Putamen (tissue), 1 donor: ENCODE results near the gene ZDHHC14.
"Not testable (repeated sequence)": the region's sequence is repeated elsewhere in the genome, so short reads cannot be mapped to it uniquely, and the experiment has no call there.

ENCODE experiments used
- DNase-seq: peaks from one replicate; pipeline ENCODE4 v3.0.0-alpha.2; 2016; ENCODE audit warnings: low spot score

The ZDHHC14 gene

DNA sequence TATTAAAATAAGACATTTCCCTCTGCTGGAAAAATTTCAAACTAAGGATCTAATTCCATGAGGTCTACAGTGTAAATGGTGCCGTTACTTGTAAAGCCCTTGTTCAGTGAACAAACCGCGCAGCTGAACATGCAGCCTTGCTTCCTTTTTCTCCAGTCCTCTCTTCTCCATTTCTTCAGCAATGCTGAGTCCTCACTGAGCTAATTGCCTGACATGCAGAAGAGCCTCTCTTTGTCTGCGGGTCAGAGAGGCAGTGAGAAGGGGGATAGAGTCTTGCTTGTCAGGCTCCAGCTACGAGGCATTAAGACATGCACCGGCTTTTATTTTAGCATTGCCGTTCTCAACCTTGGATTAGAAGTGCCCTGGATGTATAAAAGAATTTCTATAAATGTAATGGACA, 25.7 kb downstream of the ZDHHC14 start:
- no peak for DNase-seq

DNA sequence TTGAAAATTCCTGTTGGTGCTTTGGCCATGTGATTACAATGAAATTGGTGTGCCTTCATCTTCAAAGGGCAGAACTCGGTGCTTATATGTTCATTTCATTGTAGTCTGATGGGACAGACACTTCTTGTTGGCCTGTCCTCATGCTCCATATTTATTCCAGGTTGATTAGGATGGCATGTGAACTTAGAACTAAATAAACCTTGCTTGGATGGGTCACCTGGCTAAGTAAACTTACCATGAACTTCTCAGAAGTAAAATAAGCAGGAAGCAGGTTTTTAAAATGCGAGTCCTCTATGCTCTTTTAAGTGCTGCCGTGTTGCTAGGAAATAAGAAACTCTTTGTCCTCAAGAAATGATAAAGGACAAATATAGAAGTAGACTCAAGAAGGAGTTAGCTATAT, 26.7 kb downstream of the ZDHHC14 start:
- DNase-seq, result no peak

DNA sequence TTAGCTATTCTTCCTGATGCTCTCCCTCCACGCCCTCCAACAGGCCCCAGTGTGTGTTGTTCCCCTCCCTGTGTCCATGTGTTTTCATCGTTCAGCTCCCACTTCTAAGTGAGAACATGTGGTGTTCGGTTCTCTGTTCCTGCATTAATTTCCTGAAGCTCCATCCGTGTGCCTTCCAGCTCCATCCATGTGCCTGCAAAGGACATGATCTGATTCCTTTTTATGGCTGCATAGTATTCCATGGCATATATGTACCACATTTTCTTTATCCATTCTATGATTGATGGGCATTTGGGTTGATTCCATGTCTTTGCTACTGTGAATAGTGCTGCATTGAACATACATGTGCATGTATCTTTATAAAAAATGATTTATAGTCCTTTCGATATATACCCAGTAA, 27.4 kb downstream of the ZDHHC14 start:
- not testable (repeated sequence) for DNase-seq

DNA sequence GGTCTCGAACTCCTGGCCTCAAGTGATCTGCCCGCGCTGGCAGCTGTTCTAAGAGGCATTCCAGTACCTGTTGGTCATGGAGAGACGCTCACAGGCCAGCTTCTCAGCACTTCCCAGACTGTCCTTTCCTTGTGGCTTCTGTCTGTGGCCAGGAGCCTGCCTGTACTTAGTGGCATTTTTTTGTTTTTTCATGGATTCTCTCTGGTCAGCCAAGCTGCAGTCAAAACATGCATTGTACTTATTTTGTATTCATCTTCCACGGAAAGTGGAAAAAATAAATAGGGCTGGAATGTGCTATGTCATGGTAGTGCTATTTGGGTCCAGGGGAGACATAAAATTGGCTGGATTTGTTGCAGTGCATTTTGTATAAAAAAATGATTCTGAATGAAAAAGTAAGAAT, 29.1 kb downstream of the ZDHHC14 start:
- DNase-seq, result no peak

DNA sequence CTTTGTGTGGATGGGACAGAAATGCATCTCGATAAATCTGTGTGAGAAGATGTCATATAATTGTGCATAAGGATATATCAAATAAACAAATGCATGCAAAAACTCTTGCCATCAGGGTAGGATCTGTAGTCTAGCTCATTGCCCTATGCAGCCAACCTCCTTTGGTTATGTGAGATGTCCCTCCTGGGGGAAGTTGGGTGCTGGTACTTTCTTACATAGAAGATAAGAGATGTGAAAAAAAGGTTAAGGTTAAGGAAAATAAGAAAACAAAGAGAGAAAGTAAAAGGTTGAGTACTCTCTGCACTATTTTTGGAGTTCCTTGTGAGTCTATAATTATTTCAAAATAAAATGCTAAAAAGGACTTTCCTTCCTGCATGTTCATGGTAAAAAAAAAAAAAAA, 30.4 kb downstream of the ZDHHC14 start:
- DNase-seq, result no peak

DNA sequence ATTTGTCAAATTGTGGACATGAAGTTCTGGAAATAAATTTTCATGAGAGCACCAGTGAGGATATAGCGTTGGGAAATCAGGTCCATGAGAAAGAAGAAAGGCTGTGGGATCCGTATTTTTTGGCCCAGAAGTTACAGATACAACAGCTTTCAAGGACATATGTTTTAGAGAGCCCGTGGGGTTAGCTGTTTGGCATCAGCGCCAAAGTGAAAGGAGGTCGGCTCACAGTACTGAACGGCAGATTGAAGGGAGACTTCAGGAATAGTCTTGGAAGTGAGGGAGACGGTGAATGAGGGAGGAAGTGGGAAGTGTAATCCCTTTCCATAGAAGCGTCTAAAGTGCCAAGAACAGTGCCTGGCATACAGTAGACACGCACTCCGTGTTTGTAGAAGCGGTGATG, 31.8 kb downstream of the ZDHHC14 start:
- no peak for DNase-seq

DNA sequence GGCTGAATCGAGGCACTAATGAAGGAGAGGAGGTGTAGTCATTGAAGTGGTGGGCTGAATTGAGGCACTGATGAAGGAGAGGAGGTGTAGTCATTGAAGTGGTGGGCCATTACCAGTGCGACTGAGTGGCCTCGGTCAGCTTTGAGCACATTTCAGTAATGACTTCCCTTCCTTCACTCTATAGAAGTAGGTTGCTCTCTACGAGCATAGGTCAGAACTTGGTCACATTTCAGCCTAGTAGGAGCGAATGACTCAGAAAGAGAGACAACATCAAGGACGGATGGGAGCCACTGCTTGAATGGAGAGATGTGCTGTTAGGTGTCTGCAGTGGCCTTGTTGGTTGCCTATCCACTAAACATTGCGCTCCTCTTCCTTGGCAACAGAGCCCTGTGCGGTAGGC, 39.5 kb downstream of the ZDHHC14 start:
- no peak for DNase-seq

DNA sequence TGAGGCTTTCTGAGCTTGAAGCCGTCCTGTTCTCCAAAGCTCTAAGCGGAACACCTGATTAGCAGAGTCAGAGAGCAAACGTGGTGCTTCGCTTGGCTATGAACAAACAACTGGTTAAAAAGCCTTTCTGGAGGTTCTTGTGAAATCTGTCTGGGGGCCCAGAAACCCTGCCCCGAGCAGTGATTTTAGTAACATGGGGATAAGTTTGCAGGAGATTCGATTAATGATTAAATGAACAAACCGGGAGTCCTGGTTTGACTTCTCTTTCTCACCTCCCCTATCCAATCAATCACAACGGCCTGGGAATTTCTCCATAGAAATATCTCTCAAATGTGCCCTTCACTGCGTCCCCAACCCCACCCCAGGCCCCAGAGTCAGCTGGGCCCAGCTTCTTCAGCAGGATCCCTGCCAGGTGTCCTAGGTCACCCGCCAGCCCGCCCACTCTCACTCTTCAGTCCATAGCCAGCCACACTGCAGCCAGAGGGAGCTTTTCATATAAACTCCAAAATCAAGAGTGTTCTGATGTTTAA, 43.6 kb downstream of the ZDHHC14 start:
- DNase-seq, result no peak

DNA sequence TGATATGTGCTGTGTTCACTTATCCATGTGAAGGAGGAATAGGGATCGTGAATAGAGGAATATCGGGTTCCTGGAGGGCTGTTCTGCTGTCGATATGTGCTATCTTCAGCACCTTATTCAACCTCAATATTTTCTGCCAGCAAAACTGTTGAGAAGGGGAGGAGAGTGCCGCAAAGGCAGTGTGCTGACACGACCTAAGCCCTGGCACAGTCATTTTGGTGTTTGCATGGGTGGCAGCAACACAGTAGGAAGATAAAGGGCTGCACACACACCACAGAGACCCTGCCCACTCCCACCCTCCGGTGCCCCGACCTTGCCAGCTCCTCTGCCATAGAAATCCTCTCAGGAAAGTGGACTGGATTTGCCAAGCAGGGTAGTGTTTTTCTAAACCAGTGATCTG, 47.0 kb downstream of the ZDHHC14 start:
- DNase-seq, result no peak

DNA sequence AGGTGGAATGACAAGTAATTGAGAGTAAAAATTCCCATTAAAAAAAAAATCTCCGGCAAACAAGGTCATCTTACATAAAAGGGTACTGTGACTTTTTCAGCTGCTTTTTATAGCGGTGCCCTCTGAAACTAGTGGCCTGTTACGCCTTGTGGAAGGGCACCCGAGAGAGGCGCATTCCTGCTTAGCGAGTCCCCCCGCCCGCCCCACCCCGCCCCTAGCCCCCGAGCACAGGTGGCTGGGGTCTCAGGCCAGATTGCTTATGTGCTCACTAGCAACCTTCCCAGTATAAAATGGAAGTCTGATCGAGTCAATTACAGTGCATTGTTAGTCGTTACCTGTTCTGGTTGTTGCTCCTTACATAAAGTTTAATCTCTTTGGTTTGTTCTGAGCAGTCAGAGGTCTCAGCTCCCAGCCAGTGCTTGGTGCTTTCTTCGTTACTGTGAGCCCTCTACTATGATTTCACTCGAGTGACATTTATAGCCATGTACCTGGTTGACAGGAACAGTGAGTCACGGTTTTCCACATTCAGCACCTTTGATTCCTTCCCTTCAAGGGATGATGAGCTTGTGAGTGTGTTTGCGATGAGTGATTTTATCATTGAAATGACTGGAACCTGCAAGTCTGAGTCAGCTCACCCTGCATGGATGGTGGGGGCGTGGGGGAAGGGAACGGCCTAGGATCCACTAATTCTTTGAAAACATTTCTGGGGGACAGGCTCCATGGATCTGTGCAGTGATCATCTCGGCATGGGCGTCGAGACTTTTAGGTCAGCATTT, 47.6 kb downstream of the ZDHHC14 start:
- peak; percentile 76 for DNase-seq

DNA sequence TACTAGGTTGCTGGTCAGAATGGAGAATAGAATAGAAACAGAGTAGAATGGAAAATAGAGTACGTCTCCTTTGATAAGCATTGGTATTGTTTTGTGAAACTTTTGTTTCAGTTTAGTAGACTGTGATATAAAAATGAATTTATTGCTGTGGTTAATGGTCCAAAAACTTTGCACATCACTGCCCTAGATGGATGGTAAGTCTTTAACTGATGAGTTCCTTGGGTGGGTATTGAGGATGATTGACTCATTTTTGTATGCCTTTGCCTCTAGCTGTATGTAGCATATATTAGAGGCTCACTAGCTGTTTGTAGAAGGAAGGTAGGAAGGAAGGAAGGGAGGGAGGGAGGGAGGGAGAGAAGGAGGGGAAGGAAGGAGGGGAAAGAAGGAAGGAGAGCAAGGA, 48.3 kb downstream of the ZDHHC14 start:
- no peak for DNase-seq

DNA sequence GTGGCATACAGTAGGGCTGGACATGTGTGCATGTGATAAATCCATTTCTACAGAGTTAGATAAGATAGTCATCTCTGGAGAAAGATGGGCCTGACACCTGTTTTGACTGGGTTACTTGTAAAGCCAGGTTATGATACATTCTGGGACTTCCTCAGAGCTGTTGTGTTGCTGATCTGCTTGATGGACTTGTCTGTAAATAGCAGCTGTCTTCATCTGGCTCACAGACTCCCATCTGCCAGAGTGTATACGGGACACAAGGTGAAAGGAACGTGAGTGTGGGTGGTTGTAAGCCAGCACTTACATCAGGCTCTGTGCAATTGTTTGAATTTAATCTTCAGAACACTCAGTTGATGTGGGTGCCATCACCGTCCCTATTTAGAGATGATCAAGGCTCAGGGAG, 49.8 kb downstream of the ZDHHC14 start:
- no peak for DNase-seq

DNA sequence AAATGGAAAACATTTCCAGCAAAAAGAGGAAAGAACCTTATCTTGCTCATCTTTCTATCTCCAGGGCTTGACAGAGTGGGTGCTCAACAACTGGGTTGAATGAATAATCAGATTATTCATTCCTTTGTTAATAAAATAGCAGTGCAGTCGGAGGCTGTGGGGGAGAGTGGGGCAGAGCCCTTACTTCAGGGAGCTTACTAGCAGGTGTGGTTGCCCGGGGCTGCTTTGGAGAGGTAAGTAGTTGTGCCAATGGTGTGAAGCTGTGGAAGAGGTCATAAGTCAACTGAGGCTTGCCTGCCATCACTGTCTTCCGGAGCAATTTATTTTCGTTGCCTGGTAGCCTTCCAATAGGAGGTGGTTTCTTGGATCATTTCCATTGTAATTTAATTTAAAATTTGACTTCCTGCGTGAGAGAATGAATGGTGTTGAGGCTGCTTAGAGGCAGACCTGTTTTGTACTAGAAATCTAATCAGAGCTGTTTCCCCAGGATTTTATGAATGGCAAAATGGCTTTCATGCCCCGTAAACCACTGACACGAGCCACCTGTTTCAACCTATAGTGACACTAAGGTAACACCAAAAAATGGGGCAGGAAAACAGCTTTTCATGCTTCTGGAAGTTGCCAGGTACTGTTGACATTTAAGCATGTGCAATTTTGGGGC, 51.4 kb downstream of the ZDHHC14 start:
- DNase-seq, result no peak

DNA sequence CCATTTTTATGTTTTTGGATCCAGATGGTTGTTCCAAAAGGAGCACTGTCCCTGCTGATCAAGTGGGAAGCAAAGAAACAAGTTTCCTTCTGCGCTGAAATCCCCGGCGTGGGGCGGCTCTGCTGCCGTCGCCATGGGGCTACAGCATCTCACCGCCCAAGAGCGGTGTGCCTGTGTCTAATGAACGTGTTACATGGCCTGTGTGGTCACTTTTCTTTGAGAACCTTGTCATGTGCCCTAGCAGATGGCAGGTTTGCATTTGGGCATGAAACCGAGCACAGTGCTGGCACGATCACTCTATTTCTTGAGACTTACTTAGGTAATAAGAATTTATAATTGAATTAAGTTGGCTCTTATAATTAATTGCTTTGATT, 51.9 kb downstream of the ZDHHC14 start:
- DNase-seq, result no peak

DNA sequence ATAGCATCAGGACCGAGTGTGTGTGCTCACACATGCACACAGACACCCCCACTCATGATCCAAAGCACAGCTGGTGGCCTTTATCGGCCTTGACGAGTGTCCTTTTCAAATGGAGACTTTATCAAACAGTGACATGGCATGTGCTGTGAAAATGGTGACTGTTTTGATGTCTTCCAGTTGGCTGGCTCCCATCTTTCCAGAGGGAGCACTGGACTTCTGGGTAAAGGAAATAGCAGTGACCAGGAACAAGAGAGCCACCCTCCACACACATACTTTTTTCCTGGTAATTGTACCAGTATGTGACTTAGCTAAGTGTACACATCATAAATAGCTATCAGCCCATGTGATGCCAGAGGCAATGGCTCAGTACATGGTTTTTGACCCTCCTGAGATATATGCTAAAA, 52.7 kb downstream of the ZDHHC14 start:
- DNase-seq, result no peak

DNA sequence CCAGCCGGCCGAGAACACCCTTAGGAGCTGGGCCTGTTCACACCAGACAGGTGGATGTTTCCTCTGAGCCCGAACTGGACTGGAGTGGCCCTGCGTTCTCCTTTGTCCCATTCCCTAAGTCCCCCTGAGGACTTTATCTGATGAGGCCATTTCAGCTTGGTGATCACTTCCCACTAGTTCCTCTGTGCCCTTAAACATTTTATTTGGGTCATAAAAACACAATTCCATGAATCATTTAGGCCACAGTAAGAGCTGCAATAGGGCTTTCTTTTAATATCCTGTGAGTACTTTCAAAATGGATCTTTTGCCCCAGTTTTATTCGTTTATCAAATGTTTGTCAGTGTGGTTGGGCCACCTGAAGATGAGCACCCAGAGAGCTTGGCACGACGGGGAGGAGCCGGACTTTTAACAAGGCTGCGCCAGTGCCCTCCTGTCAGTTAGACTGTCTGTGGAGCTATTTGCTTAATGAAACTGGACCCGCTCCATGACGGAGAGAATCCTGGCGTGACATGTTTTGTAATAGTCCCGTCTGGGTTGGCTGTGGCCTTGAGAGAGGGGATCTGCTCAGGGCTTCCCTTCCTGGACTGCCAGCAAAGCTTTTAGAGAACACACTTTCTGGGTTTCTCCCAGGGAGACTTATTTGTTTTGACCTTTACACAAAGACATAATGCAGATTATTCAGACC, 53.5 kb downstream of the ZDHHC14 start:
- DNase-seq, result no peak

DNA sequence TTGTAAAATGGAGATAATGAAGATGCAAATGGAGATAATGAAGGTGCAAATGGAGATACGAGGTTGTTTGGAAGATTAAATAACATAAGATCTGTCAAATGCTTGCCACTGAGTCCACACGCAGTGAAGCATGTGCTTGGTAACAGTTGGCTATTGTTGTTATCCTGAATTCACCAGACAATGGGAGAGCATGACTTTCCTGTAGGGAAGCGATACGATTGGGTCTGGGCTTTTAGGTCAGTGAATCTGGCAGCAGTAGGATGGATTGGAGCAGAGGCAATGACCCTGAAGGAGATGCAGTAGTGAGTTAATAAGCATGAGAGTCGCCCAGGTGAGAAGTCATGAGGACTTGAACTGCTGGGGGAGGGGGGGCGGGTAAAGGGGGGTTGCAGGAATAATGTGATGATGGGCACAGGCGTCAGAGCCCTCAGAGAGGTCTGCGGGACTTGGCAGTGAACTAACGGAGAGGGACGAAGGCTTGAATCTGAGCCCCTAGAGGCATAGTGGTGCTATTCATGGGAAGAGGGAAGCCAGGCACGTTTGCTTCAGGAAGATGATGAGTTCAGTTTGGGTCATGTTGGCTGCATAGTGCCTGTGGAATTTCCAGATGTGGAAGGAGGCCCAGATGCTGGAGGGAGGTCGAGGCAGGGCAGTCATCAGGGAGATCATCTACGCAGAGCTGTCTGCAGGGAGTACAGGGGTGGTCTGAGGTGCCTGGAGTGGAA, 55.4 kb downstream of the ZDHHC14 start:
- DNase-seq, result no peak

DNA sequence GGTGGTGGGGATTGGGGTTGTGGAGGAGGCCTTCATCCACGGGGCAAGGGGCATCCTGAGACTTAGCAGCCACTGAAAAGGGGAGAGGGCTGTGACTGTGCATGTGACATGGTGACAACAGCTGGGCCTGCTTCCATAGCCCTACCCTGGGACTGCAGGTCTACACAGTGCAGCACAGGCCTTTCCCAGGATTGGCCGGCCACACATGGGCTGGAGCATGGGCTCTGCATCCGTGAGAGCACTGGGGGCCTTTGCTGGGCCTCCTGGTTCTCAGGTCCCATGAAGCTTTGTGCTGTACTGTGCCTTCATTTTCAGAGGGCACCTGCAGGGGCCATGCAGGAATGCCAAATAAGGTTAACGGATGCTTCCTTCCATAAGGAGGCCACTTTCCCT, 56.0 kb downstream of the ZDHHC14 start:
- DNase-seq, result no peak

DNA sequence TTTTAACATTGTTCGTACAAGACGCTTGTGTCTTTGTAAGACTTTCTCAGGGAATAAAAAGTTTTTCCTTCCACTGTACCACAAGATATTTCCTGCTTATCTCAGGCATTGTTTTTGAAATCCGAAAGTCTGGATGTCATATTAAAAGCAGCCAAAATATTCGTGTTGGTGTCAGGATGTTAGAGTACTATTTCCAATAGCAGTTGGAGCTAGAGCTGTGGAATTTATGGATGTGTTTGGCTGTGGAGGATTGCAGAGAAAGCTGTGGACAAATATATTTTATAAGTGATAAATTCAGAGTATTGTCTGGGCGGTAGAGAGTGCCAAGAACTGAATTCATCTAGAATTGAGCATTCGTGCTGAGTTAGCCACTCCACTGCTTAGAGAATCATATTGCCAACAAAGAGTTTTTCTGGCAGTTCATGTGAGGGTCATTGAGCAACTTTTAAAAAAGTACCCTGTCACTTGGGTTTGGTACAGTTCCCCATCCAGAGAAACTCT, 57.7 kb downstream of the ZDHHC14 start:
- DNase-seq, result no peak

DNA sequence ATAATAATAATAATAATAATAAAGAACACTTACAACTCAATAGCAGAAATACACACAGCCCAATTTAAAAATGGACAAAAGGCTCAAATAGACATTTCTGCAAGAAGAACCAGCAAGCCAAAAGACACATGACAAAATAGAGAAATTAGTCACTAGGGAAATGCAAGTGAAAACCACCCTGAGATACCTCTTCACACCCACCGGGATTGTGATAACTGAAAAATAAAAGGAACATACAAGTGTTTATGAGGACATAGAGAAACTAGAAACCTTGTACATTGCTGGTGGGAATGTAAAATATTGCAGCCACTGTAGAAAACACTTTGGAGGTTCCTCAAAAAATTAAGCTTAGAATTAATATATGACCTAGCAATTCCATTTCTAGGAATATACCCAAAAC, 59.2 kb downstream of the ZDHHC14 start:
- no peak for DNase-seq

DNA sequence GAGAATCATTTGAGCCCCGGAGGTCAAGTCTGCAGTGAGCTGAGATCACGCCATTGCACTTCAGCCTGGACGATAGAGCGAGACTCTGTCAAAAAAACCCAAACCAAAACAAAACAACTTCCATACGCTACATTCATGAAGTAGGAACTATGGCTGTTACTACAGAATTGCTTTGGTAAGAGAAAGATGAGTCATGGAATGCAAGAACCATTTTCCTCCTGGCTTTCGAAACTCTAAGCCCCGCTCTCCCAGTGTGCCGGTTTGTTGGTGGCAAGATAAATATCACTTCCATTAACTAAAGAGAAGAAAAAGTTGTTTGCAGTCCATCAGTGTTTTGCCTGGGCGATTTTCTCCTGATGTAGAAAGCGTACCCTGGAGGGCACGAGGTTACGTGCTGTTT, 61.3 kb downstream of the ZDHHC14 start:
- no peak for DNase-seq

DNA sequence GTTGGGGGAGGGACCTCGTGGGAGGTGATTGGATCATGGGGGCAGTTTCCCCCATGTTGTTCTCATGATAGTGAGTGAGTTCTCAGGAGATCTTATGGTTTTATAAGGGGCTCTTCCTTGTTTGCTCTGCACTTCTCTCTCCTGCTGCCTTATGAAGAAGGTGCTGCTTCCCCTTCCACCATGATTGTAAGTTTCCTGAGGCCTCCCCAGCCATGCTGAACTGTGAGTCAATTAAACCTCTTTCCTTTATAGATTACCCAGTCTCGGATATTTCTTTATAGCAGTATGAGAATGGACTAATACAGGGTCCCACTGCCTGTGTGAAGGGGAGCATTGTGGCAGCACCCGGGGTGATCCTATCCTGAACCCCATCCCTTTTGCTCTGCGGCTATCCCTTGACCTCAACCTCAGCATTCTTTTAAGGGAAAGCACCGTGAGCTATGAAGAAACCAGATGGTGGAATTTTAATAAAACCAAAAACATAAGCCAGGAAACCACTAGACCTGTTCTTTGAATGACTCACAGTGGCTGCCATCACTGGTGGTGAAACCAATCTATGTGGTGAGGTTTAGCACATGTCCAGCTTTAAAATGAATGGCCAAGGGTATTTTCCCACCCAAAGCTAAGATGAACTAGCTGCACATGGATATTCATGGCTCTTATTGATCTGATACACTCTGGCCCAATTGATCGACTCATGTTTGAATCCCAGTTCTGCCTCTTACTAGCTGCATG, 62.2 kb downstream of the ZDHHC14 start:
- DNase-seq, result no peak
